ENCODE measurements around the gene AMPD3.

DNA sequence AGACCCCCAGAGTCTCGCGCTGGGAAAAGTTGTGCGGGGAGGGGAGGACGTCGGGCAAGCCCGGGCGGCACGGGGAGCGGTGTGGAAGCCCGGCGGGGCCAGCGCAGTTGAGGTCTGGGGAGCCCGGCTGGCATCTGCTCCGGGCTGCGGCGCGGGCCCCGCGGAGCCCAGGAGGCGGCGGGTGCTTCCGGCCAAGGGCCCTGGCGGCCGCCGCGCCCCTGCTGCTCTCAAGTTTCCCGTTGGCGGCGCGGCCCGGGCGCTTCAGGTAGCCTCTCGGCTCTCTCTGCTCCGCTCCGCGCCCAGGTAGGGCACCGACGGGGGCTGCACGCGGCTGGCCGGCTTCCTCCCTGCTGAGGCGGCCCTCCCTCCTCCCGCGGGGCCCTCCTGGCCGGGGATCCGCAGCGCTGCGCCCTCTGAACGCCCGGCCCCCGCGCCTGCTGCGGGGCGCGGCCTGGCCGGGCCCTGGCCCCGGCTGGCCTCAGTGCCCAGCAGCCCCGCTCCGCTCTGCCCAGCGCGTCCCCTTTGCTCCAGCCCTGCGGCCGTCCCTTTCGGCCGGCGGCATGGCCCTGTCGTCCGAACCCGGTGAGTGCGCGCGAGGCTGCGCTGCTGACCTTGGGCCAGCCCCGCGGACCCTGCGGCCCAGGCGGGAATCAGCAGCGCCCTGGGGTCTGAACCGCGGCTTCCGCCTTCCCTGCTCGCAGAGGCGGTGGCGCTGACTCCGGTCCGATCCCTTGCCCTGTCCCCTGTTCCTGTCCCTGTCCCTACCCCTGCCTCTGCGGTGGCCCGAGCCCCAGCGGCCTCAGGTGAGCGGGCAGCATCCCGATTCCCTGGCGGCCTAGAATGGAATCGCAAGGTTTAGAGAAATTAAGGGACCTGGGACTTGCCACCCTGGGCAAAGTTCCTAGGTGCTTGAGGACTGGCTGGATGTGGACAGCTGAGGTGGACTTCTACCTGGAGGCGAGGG lies 4.3 kb upstream of the AMPD3 start:
- TF ChIP-seq, protein P1, sequence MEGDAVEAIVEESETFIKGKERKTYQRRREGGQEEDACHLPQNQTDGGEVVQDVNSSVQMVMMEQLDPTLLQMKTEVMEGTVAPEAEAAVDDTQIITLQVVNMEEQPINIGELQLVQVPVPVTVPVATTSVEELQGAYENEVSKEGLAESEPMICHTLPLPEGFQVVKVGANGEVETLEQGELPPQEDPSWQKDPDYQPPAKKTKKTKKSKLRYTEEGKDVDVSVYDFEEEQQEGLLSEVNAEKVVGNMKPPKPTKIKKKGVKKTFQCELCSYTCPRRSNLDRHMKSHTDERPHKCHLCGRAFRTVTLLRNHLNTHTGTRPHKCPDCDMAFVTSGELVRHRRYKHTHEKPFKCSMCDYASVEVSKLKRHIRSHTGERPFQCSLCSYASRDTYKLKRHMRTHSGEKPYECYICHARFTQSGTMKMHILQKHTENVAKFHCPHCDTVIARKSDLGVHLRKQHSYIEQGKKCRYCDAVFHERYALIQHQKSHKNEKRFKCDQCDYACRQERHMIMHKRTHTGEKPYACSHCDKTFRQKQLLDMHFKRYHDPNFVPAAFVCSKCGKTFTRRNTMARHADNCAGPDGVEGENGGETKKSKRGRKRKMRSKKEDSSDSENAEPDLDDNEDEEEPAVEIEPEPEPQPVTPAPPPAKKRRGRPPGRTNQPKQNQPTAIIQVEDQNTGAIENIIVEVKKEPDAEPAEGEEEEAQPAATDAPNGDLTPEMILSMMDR (IDR thresholded peaks at IDR 0.05), result peak; percentile 94
- no peak for TF ChIP-seq POLR2AphosphoS5 (IDR thresholded peaks at IDR 0.05; ENCODE audit: low read depth, low read length)
- TF ChIP-seq, protein P2, sequence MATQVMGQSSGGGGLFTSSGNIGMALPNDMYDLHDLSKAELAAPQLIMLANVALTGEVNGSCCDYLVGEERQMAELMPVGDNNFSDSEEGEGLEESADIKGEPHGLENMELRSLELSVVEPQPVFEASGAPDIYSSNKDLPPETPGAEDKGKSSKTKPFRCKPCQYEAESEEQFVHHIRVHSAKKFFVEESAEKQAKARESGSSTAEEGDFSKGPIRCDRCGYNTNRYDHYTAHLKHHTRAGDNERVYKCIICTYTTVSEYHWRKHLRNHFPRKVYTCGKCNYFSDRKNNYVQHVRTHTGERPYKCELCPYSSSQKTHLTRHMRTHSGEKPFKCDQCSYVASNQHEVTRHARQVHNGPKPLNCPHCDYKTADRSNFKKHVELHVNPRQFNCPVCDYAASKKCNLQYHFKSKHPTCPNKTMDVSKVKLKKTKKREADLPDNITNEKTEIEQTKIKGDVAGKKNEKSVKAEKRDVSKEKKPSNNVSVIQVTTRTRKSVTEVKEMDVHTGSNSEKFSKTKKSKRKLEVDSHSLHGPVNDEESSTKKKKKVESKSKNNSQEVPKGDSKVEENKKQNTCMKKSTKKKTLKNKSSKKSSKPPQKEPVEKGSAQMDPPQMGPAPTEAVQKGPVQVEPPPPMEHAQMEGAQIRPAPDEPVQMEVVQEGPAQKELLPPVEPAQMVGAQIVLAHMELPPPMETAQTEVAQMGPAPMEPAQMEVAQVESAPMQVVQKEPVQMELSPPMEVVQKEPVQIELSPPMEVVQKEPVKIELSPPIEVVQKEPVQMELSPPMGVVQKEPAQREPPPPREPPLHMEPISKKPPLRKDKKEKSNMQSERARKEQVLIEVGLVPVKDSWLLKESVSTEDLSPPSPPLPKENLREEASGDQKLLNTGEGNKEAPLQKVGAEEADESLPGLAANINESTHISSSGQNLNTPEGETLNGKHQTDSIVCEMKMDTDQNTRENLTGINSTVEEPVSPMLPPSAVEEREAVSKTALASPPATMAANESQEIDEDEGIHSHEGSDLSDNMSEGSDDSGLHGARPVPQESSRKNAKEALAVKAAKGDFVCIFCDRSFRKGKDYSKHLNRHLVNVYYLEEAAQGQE (IDR thresholded peaks at IDR 0.05; ENCODE audit: insufficient read depth in 1 of 2, low read depth in 2 of 2, low read length in 1 of 2), result 0 out of 4 replicates have a peak, but pooled peaks of 1 of the 2 experiments have one; percentile 3
- TF ChIP-seq SIN3A (IDR thresholded peaks at IDR 0.05; ENCODE audit: borderline replicate concordance, insufficient read depth, low read depth, low read length), result no peak; the same call in 1 of the 2 replicates

Data from Panc1 (cell line).